B cell (primary cell): ENCODE data around the gene NBEA. TPM values are rescaled to one million over a fixed set of nuclear protein-coding genes. Genes with fewer than 3 reads are reported as not detected.

Source experiments
- ATAC-seq: fragments of 200-7000 bp; cut with Tn5 transposase; one replicate; pipeline ENCODE4 v1.10.0; 2021; ENCODE audit warnings: low read depth, mild to moderate bottlenecking, moderate number of reproducible peaks, moderate library complexity
- CTCF ChIA-PET: fragments of 350-600 bp; sonication (Branson Sonifier 250); formaldehyde crosslinking; loops from one replicate; lab custom pipeline; 2021; ENCODE audit warnings: antibody characterized with exemption, inconsistent platforms; lab: Charles Lee
- POLR2A ChIA-PET: fragments of 350-600 bp; sonication (Branson Sonifier 250); formaldehyde crosslinking; loops from one replicate; lab custom pipeline; 2021; ENCODE audit warnings: antibody characterized with exemption; lab: Charles Lee
- DNase-seq: peaks from one replicate; pipeline ENCODE4 v3.0.0; 2013
- H2AFZ ChIP-seq: 2 replicates; pipeline ENCODE4 v1.6.1; 2012; ENCODE audit warnings: mild to moderate bottlenecking, low read depth, low read length; ENCODE audit not compliant: insufficient read depth, poor library complexity, severe bottlenecking
- H3K27ac ChIP-seq, 2 donors: 1 replicate in 1 of 2; 2 replicates in 1 of 2; pipeline ENCODE4 v1.5.1; 2012 to 2013; ENCODE audit warnings: low read length in 2 of 2, mild to moderate bottlenecking in 2 of 2, moderate library complexity in 1 of 2
- H3K27me3 ChIP-seq, 4 experiments: fragments of 200-600 bp in 1 of 4; sonication (generic) in 1 of 4; replicated peaks in 1 of 4; 1 replicate in 2 of 4; 2 replicates in 2 of 4; pipeline versions ENCODE4 v1.6.1 to v1.7.0; 2013 to 2016; ENCODE audit warnings: low read length in 3 of 4, mild to moderate bottlenecking in 2 of 4, mixed read lengths in 1 of 4, moderate library complexity in 1 of 4; ENCODE audit not compliant: insufficient read depth in 4 of 4, control insufficient read depth in 3 of 4; ENCODE audit errors: control extremely low read depth in 1 of 4
- H3K36me3 ChIP-seq, 2 experiments: replicated peaks in 1 of 2; 1 replicate in 1 of 2; 2 replicates in 1 of 2; pipeline versions ENCODE4 v1.6.1 to v1.7.1; 2013; ENCODE audit warnings: low read length in 1 of 2; ENCODE audit not compliant: insufficient read depth in 2 of 2, control insufficient read depth in 1 of 2; ENCODE audit errors: control extremely low read depth in 1 of 2, extremely low read depth in 1 of 2
- H3K4me1 ChIP-seq, 2 donors: fragments of 200-600 bp in 1 of 2; sonication (generic) in 1 of 2; 1 replicate in 1 of 2; 2 replicates in 1 of 2; pipeline versions ENCODE4 v1.5.1 to v1.6.1; 2013 to 2017; ENCODE audit warnings: low read length in 2 of 2; ENCODE audit not compliant: control insufficient read depth in 2 of 2, insufficient read depth in 2 of 2
- H3K4me2 ChIP-seq: replicated peaks from 2 replicates; pipeline ENCODE3; 2012; ENCODE audit warnings: mild to moderate bottlenecking, low read depth, low read length; ENCODE audit not compliant: poor library complexity, severe bottlenecking
- H3K4me3 ChIP-seq, 5 experiments: fragments of 200-600 bp in 1 of 5; sonication (generic) in 1 of 5; 1 replicate in 3 of 5; 2 replicates in 2 of 5; pipeline versions ENCODE4 v1.5.1 to v1.7.0; 2011 to 2016; ENCODE audit warnings: low read length in 4 of 5, mild to moderate bottlenecking in 4 of 5, low read depth in 2 of 5, control low read depth in 1 of 5, moderate library complexity in 1 of 5; ENCODE audit not compliant: insufficient read depth in 1 of 5; ENCODE audit errors: control extremely low read depth in 1 of 5, extremely low read depth in 1 of 5
- H3K79me2 ChIP-seq: fragments of 200-600 bp; sonication (generic); one replicate; pipeline ENCODE4 v1.6.0; 2016; ENCODE audit warnings: low read length; ENCODE audit not compliant: control insufficient read depth, insufficient read depth
- H3K9ac ChIP-seq: fragments of 200-600 bp; sonication (generic); 2 replicates; pipeline ENCODE4 v1.6.1; 2017; ENCODE audit warnings: mild to moderate bottlenecking, low read length, moderate library complexity
- H3K9me3 ChIP-seq, 3 donors: one replicate each; pipeline versions ENCODE4 v1.6.1 to v1.7.1; 2013; ENCODE audit warnings: low read length in 2 of 3; ENCODE audit not compliant: control insufficient read depth in 2 of 3, insufficient read depth in 1 of 3; ENCODE audit errors: control extremely low read depth in 1 of 3
- H4K20me1 ChIP-seq: 2 replicates; pipeline ENCODE4 v1.6.0; 2012; ENCODE audit warnings: mild to moderate bottlenecking, low read length; ENCODE audit not compliant: insufficient read depth, control insufficient read depth, poor library complexity, severe bottlenecking
- H3K27ac Mint-ChIP-seq: one replicate; pipeline ENCODE4 v1.8.0; 2021; ENCODE audit warnings: mixed read lengths
- H3K27me3 Mint-ChIP-seq: one replicate; pipeline ENCODE4 v1.8.0; 2021; ENCODE audit warnings: mixed read lengths
- H3K4me1 Mint-ChIP-seq: one replicate; pipeline ENCODE4 v1.8.0; 2021; ENCODE audit warnings: mixed read lengths
- H3K4me3 Mint-ChIP-seq: one replicate; pipeline ENCODE4 v1.8.0; 2021; ENCODE audit warnings: mixed read lengths
- H3K9me3 Mint-ChIP-seq: one replicate; pipeline ENCODE4 v1.8.0; 2022; ENCODE audit warnings: mixed read lengths; ENCODE audit not compliant: insufficient read depth
- CTCF ChIP-seq: fragments of 200-600 bp; IDR thresholded peaks from one replicate; pipeline ENCODE4 v1.8.0; 2022; ENCODE audit warnings: antibody characterized with exemption, mild to moderate bottlenecking
- EZH2 ChIP-seq: IDR thresholded peaks from 2 replicates; pipeline ENCODE4 v1.6.1; 2012; ENCODE audit warnings: borderline replicate concordance, low read depth, mild to moderate bottlenecking, moderate library complexity, low read length; ENCODE audit not compliant: insufficient read depth, poor library complexity, severe bottlenecking
- WGBS: methylation state at CpG from one replicate; pipeline ENCODE4 v1.1.5; 2013; ENCODE audit warnings: missing lambda C conversion rate; ENCODE audit not compliant: insufficient coverage; 5-methylcytosine and 5-hydroxymethylcytosine counted together
- intact Hi-C: fragments of 100-400 bp; cut with micrococcal nuclease; formaldehyde crosslinking; loops from one replicate; pipeline ENCODE4 v1.10.0; 2022
- polyA plus RNA-seq: library from polyadenylated mRNA; depleted of rRNA; stranded (reverse); fragments of >200 nt; gene quantifications from 2 replicates; pipeline ENCODE4 v1.2.3, GENCODE V29; 2012
- total RNA-seq, 2 donors: library from RNA; stranded (reverse); fragments of 120-200 nt in 1 of 2; gene quantifications; 1 replicate in 1 of 2; 2 replicates in 1 of 2; pipeline versions ENCODE4 v1.2.3 to v1.2.4, GENCODE V29; 2013 to 2022

The NBEA gene
- total and polyA plus RNA-seq, 2 donors (not counting 1 experiment from before 2014, with no cell fraction given): 1.5 to 10.7 TPM

- no peaks in the 10 kb centered on the region for H3K4me1 Mint-ChIP-seq
- H3K4me3 ChIP-seq: no peak overlapping the region
- no peak overlapping the region for H2AFZ ChIP-seq
- H3K27me3 Mint-ChIP-seq: no peaks in the 10 kb centered on the region
- peaks cover 0 to 3% (median 0%) of the 10 kb centered on the region in 4 experiments for H3K27me3 ChIP-seq
- H3K27ac Mint-ChIP-seq: no peak overlapping the region
- no peak for TF ChIP-seq CTCF
- TF ChIP-seq EZH2: no peak
- no peak for DNase-seq
- H3K9me3 Mint-ChIP-seq: no peaks in the 10 kb centered on the region
- no peaks in the 10 kb centered on the region for H3K79me2 ChIP-seq
- POLR2A ChIA-PET: no interaction called here
- no peak overlapping the region for H3K27ac ChIP-seq
- no peaks in the 10 kb centered on the region for H4K20me1 ChIP-seq
- ATAC-seq: no peak
- CTCF ChIA-PET: no interaction called here
- H3K9ac ChIP-seq: no peak overlapping the region
- no peaks in the 10 kb centered on the region for H3K36me3 ChIP-seq
- intact Hi-C loops: no loop called here
- peaks cover 0 to 3% (median 0%) of the 10 kb centered on the region in 3 donors for H3K9me3 ChIP-seq
- no peak overlapping the region for H3K4me2 ChIP-seq
- no peaks in the 10 kb centered on the region for H3K4me1 ChIP-seq
- WGBS: 91% methylated on average over 9 of the region's 9 CpGs
- H3K4me3 Mint-ChIP-seq: no peak overlapping the region
Measured at GRCh38 chr13:35714588-35715377, 772.7 kb downstream of the NBEA start.

GRCh38 chr13:35716186-35716585 is 774.1 kb downstream of the NBEA start:
- H3K79me2 ChIP-seq: no peaks in the 10 kb centered on the region
- no peak overlapping the region for H3K4me2 ChIP-seq
- H3K4me1 ChIP-seq: no peaks in the 10 kb centered on the region
- H4K20me1 ChIP-seq: no peaks in the 10 kb centered on the region
- Mint-ChIP-seq H3K4me3 (no peak overlapping the region), H3K9me3 (no peaks in the 10 kb centered on the region), H3K27ac (no peak overlapping the region), H3K4me1 (no peaks in the 10 kb centered on the region), H3K27me3 (no peaks in the 10 kb centered on the region)
- peaks cover 0 to 3% (median 0%) of the 10 kb centered on the region in 3 donors for H3K9me3 ChIP-seq
- POLR2A ChIA-PET: interaction anchor here (0.7 kb wide), 1 partner anchor 49 kb away, joined by 4 read pairs; no protein-coding TSS in a partner anchor
- no peak overlapping the region for H2AFZ ChIP-seq
- ATAC-seq (no peak), DNase-seq (no peak)
- no peak overlapping the region for H3K4me3 ChIP-seq
- no peak overlapping the region for H3K9ac ChIP-seq
- TF ChIP-seq CTCF: no peak
- no peak for TF ChIP-seq EZH2
- intact Hi-C loops: no loop called here
- CTCF ChIA-PET: no interaction called here
- H3K36me3 ChIP-seq: no peaks in the 10 kb centered on the region
- H3K27ac ChIP-seq: no peak overlapping the region
- no CpG with 5 or more reads among the region's 4 CpGs for WGBS
- H3K27me3 ChIP-seq: peaks cover 0 to 9% (median 0%) of the 10 kb centered on the region in 4 experiments
